SK-N-SH (cell line): ENCODE data around the gene SLC17A1. TPM values are rescaled to one million over a fixed set of nuclear protein-coding genes. Genes with fewer than 3 reads are reported as not detected.

ENCODE experiments used
- CTCF ChIA-PET: fragments of 300-600, 350-600 bp; formaldehyde crosslinking; extraction: SDS; loops from one replicate; lab custom pipeline; 2021; lab: Yijun Ruan, JAX
- POLR2A ChIA-PET: fragments of 350-600 bp; sonication (Branson Sonifier 250); formaldehyde crosslinking; extraction: SDS; loops from one replicate; lab custom pipeline; 2020; ENCODE audit warnings: antibody characterized with exemption, inconsistent platforms; lab: Yijun Ruan, JAX
- DNase-seq: peaks from one replicate; pipeline ENCODE4 v3.0.0; 2012
- H2AFZ ChIP-seq: fragments of 200-600 bp; sonication (generic); 2 replicates; pipeline ENCODE4 v1.8.1; 2016; ENCODE audit warnings: antibody characterized with exemption, mild to moderate bottlenecking, low read depth
- H3F3A ChIP-seq: fragments of 200-600 bp; sonication (generic); replicated peaks from 2 replicates; pipeline ENCODE3; 2016; ENCODE audit warnings: antibody characterized with exemption, mild to moderate bottlenecking; ENCODE audit not compliant: insufficient read depth
- H3K27ac ChIP-seq, 2 experiments: fragments of 200-500 bp in 1 of 2; fragments of 200-600 bp in 1 of 2; sonication (Bioruptor generic) in 1 of 2; sonication (generic), shearing (Covaris generic) in 1 of 2; 2 replicates each; pipeline versions ENCODE4 v1.5.1 to v1.6.1; 2014 to 2016; ENCODE audit warnings: low read depth in 2 of 2, inconsistent platforms in 1 of 2, low read length in 1 of 2, mild to moderate bottlenecking in 1 of 2, mixed read lengths in 1 of 2
- H3K27me3 ChIP-seq: fragments of 200-600 bp; sonication (generic), shearing (Covaris generic); 2 replicates; pipeline ENCODE4 v1.6.1; 2016; ENCODE audit warnings: mixed run types; ENCODE audit not compliant: insufficient read depth
- H3K36me3 ChIP-seq, 2 experiments: fragments of 200-500 bp in 1 of 2; fragments of 200-600 bp in 1 of 2; sonication (Bioruptor generic) in 1 of 2; sonication (generic) in 1 of 2; replicated peaks in 1 of 2; 2 replicates each; pipeline versions ENCODE3 to v1.5.1; 2014 to 2016; ENCODE audit warnings: low read length in 1 of 2, mild to moderate bottlenecking in 1 of 2; ENCODE audit not compliant: insufficient read depth in 2 of 2, control insufficient read depth in 1 of 2
- H3K4me1 ChIP-seq, 2 experiments: fragments of 200-500 bp in 1 of 2; fragments of 200-600 bp in 1 of 2; sonication (Bioruptor generic) in 1 of 2; sonication (generic), shearing (Covaris generic) in 1 of 2; 2 replicates each; pipeline versions ENCODE4 v1.5.1 to v1.6.1; 2014 to 2016; ENCODE audit warnings: low read depth in 1 of 2, low read length in 1 of 2, mixed run types in 1 of 2; ENCODE audit not compliant: insufficient read depth in 2 of 2, control insufficient read depth in 1 of 2
- H3K4me2 ChIP-seq: fragments of 200-600 bp; sonication (generic), shearing (Covaris generic); 2 replicates; pipeline ENCODE4 v1.6.1; 2017; ENCODE audit warnings: mixed run types
- H3K4me3 ChIP-seq, 2 experiments: fragments of 200-500 bp in 1 of 2; fragments of 200-600 bp in 1 of 2; sonication (Bioruptor generic) in 1 of 2; sonication (generic), shearing (Covaris generic) in 1 of 2; 2 replicates each; pipeline versions ENCODE4 v1.5.1 to v1.8.1; 2014 to 2016; ENCODE audit warnings: low read depth in 2 of 2, inconsistent platforms in 1 of 2, low read length in 1 of 2, mild to moderate bottlenecking in 1 of 2, mixed read lengths in 1 of 2, moderate library complexity in 1 of 2
- H3K79me2 ChIP-seq: fragments of 200-600 bp; sonication (generic); 2 replicates; pipeline ENCODE4 v1.8.1; 2017; ENCODE audit warnings: mild to moderate bottlenecking; ENCODE audit not compliant: insufficient read depth
- H3K9ac ChIP-seq: fragments of 200-600 bp; sonication (generic); 2 replicates; pipeline ENCODE4 v1.6.1; 2017; ENCODE audit warnings: mixed run types
- H3K9me2 ChIP-seq: fragments of 200-600 bp; sonication (generic); 2 replicates; pipeline ENCODE4 v1.6.1; 2017; ENCODE audit warnings: mixed run types
- H3K9me3 ChIP-seq: fragments of 200-600 bp; sonication (generic); 2 replicates; pipeline ENCODE4 v1.6.1; 2017; ENCODE audit warnings: mixed run types, mild to moderate bottlenecking, moderate library complexity
- H4K20me1 ChIP-seq: fragments of 200-600 bp; sonication (generic); 2 replicates; pipeline ENCODE4 v1.6.1; 2017; ENCODE audit warnings: mild to moderate bottlenecking, mixed run types; ENCODE audit not compliant: insufficient read depth
- EZH2phosphoT487 ChIP-seq: fragments of 200-600 bp; sonication (generic); IDR thresholded peaks from 2 replicates; pipeline ENCODE4 v1.6.1; 2017; ENCODE audit warnings: low read depth, mixed run types, mild to moderate bottlenecking, antibody characterized with exemption, moderate library complexity, borderline replicate concordance
- FOSL2 ChIP-seq: IDR thresholded peaks from 2 replicates; pipeline ENCODE4 v1.4.0; 2012; ENCODE audit warnings: low read depth, mild to moderate bottlenecking, moderate library complexity, borderline replicate concordance
- FOXM1 ChIP-seq: IDR thresholded peaks from 2 replicates; pipeline ENCODE4 v1.4.0; 2012; ENCODE audit warnings: low read depth, mild to moderate bottlenecking
- GATA2 ChIP-seq: sonication (generic); formaldehyde crosslinking; IDR thresholded peaks from 2 replicates; pipeline ENCODE4 v1.5.0; 2020; ENCODE audit warnings: mild to moderate bottlenecking, missing genetic modification reagents
- MEF2A ChIP-seq: IDR thresholded peaks from 2 replicates; pipeline ENCODE4 v1.4.0; 2012; ENCODE audit warnings: low read depth, borderline replicate concordance
- MXI1 ChIP-seq: IDR thresholded peaks from 2 replicates; pipeline ENCODE4 v1.6.1; 2012; ENCODE audit warnings: mild to moderate bottlenecking, low read depth, low read length, improper control_type of control experiment
- RAD21 ChIP-seq: IDR thresholded peaks from 2 replicates; pipeline ENCODE4 v1.6.1; 2012; ENCODE audit warnings: mild to moderate bottlenecking, low read length
- RCOR1 ChIP-seq: fragments of 150-350 bp; IDR thresholded peaks from 2 replicates; pipeline ENCODE4 v1.6.1; 2017; ENCODE audit warnings: antibody characterized with exemption, low read length
- TCF12 ChIP-seq: IDR thresholded peaks from 2 replicates; pipeline ENCODE4 v1.4.0; 2012
- YY1 ChIP-seq: IDR thresholded peaks from 2 replicates; pipeline ENCODE4 v1.4.0; 2012; ENCODE audit warnings: low read depth, mild to moderate bottlenecking
- polyA plus RNA-seq, 3 experiments: library from polyadenylated mRNA; depleted of rRNA; stranded (reverse); fragments of >200 nt; gene quantifications; 2 replicates each; pipeline ENCODE4 v1.2.3, GENCODE V29; 2012
- TF ChIP-seq, protein P1 (sequence below): fragments of 150-350 bp; IDR thresholded peaks from 2 replicates; pipeline ENCODE4 v1.6.1; 2017; ENCODE audit warnings: antibody characterized with exemption, low read length, low read depth, borderline replicate concordance

Gene SLC17A1
- polyA plus RNA-seq, 1 of the 3 experiments (the other 2 are of a cell fraction): not detected

DNA sequence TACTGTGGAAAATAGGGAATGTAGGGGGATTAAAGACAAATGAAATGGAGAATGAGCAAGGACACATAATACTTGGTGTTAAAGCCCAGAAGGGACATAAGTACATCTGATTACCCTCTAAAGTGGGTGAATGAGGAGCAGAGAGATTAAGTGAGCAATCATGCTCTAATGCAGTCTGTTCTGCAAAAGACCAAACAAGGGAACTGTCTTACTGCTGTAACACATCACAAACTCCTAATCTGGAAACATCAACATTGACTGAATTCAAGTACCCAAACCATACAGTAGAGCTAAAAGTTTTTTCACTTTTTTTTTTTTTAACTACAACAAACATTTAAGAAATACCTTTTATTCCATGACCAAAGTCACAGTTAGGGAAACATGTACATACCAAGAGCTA lies 96.6 kb downstream of the SLC17A1 start:
- H3K36me3 ChIP-seq: no peaks in the 10 kb centered on the region
- no peak overlapping the region for H3K4me2 ChIP-seq
- TF ChIP-seq RAD21 (no peak), MXI1 (no peak), MEF2A (no peak), FOXM1 (no peak), YY1 (no peak), GATA2 (no peak), TCF12 (no peak), RCOR1 (no peak), FOSL2 (no peak), EZH2phosphoT487 (no peak)
- TF ChIP-seq, protein P1, sequence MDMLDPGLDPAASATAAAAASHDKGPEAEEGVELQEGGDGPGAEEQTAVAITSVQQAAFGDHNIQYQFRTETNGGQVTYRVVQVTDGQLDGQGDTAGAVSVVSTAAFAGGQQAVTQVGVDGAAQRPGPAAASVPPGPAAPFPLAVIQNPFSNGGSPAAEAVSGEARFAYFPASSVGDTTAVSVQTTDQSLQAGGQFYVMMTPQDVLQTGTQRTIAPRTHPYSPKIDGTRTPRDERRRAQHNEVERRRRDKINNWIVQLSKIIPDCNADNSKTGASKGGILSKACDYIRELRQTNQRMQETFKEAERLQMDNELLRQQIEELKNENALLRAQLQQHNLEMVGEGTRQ: no peak
- no peak overlapping the region for H2AFZ ChIP-seq
- H3F3A ChIP-seq: no peaks in the 10 kb centered on the region
- no peaks in the 10 kb centered on the region for H3K27me3 ChIP-seq
- H3K4me1 ChIP-seq: no peaks in the 10 kb centered on the region
- no peaks in the 10 kb centered on the region for H3K79me2 ChIP-seq
- no peaks in the 10 kb centered on the region for H3K9me3 ChIP-seq
- H3K27ac ChIP-seq: no peak overlapping the region
- DNase-seq: no peak
- ChIA-PET CTCF (interaction anchor here (0.6 to 1.2 kb wide), 3 partner anchors 20 to 257 kb away, joined by 3 to 5 read pairs (median 3); no protein-coding TSS in a partner anchor), POLR2A (no interaction called here)
- no peak overlapping the region for H3K4me3 ChIP-seq
- no peaks in the 10 kb centered on the region for H4K20me1 ChIP-seq
- no peaks in the 10 kb centered on the region for H3K9me2 ChIP-seq
- no peak overlapping the region for H3K9ac ChIP-seq

Other genes with a start within 250 kb of the SLC17A1 start
- gene SCGN, start 179.8 kb downstream of the SLC17A1 start, polyA plus RNA-seq (2012; rRNA removed): not detected in 2 replicates
- not detected in 2 replicates for gene SLC17A4, start 77.3 kb downstream of the SLC17A1 start, polyA plus RNA-seq (2012; rRNA removed)
- 0.08 TPM in 1 of 2 replicates, not detected in the other for gene SLC17A3, start 42.2 kb upstream of the SLC17A1 start, polyA plus RNA-seq (2012; rRNA removed)
- not detected in 2 replicates for gene SLC17A2, start 98.6 kb upstream of the SLC17A1 start, polyA plus RNA-seq (2012; rRNA removed)
- gene TRIM38, start 130.8 kb upstream of the SLC17A1 start, polyA plus RNA-seq (2012; rRNA removed): 0.62 and 0.88 TPM in 2 replicates